ENCODE measurements around the gene CSTA.
A peak's percentile ranks its signal among the peaks of the same experiment; 100 is the strongest.

CSTA gene

GRCh38 chr3:122295266-122296062, 29.6 kb upstream of the CSTA start:
- H3K9me3 ChIP-seq (ENCODE audit: control insufficient read depth, low read length) = no peaks in the 10 kb centered on the region
- H3K4me2 ChIP-seq (ENCODE audit: low read length) = no peak overlapping the region
- no peaks in the 10 kb centered on the region for H3K36me3 ChIP-seq (ENCODE audit: control insufficient read depth, insufficient read depth, low read length)
- H3K4me1 ChIP-seq = peaks cover 16% of the 10 kb centered on the region
- peak overlapping the region; percentile 56 for H3K27ac ChIP-seq
- no peak for TF ChIP-seq CTCF (IDR thresholded peaks at IDR 0.05)
- no peak overlapping the region for H3K9ac ChIP-seq
- H3K27me3 ChIP-seq (ENCODE audit: control insufficient read depth, insufficient read depth, low read length) = no peaks in the 10 kb centered on the region
- no peak overlapping the region for H2AFZ ChIP-seq
- H3K79me2 ChIP-seq = no peaks in the 10 kb centered on the region
- H3K4me3 ChIP-seq (ENCODE audit: low read depth, low read length) = no peak overlapping the region

GRCh38 chr3:122298239-122298638, 26.8 kb upstream of the CSTA start:
- H3K79me2 ChIP-seq = no peaks in the 10 kb centered on the region
- no peak overlapping the region for H3K4me3 ChIP-seq (ENCODE audit: low read depth, low read length)
- H3K4me1 ChIP-seq = peaks cover 6% of the 10 kb centered on the region
- no peak overlapping the region for H3K4me2 ChIP-seq (ENCODE audit: low read length)
- no peaks in the 10 kb centered on the region for H3K36me3 ChIP-seq (ENCODE audit: control insufficient read depth, insufficient read depth, low read length)
- H3K27ac ChIP-seq = peak overlapping the region; percentile 3
- peak overlapping the region; percentile 47 for H2AFZ ChIP-seq
- no peak for TF ChIP-seq CTCF (IDR thresholded peaks at IDR 0.05)
- no peak overlapping the region for H3K9ac ChIP-seq
- no peaks in the 10 kb centered on the region for H3K9me3 ChIP-seq (ENCODE audit: control insufficient read depth, low read length)
- H3K27me3 ChIP-seq (ENCODE audit: control insufficient read depth, insufficient read depth, low read length) = no peaks in the 10 kb centered on the region

GRCh38 chr3:122299215-122299614, 25.8 kb upstream of the CSTA start:
- Histone ChIP-seq H3K36me3 (ENCODE audit: control insufficient read depth, insufficient read depth, low read length) (no peaks in the 10 kb centered on the region), H3K27ac (no peak overlapping the region), H3K79me2 (no peaks in the 10 kb centered on the region), H3K9me3 (ENCODE audit: control insufficient read depth, low read length) (no peaks in the 10 kb centered on the region), H3K4me2 (ENCODE audit: low read length) (no peak overlapping the region), H3K9ac (no peak overlapping the region), H3K4me1 (peaks cover 6% of the 10 kb centered on the region), H3K4me3 (ENCODE audit: low read depth, low read length) (no peak overlapping the region), H2AFZ (no peak overlapping the region), H3K27me3 (ENCODE audit: control insufficient read depth, insufficient read depth, low read length) (no peaks in the 10 kb centered on the region)
- no peak for TF ChIP-seq CTCF (IDR thresholded peaks at IDR 0.05)

- Histone ChIP-seq H3K4me3 (ENCODE audit: low read depth, low read length) (no peak overlapping the region), H3K36me3 (ENCODE audit: control insufficient read depth, insufficient read depth, low read length) (no peaks in the 10 kb centered on the region), H3K27me3 (ENCODE audit: control insufficient read depth, insufficient read depth, low read length) (no peaks in the 10 kb centered on the region), H3K27ac (no peak overlapping the region), H3K9me3 (ENCODE audit: control insufficient read depth, low read length) (no peaks in the 10 kb centered on the region), H3K79me2 (no peaks in the 10 kb centered on the region), H3K9ac (no peak overlapping the region), H3K4me1 (no peaks in the 10 kb centered on the region), H2AFZ (no peak overlapping the region), H3K4me2 (ENCODE audit: low read length) (no peak overlapping the region)
- TF ChIP-seq CTCF (IDR thresholded peaks at IDR 0.05) = peak; percentile 64
Observed at GRCh38 chr3:122299872-122300460, 25.1 kb upstream of the CSTA start.
